Effector memory CD4-positive, alpha-beta T cell (primary cell): ENCODE results near the gene TENM4.

Experiments
- DNase-seq, 3 donors: peaks; one replicate each; pipeline ENCODE4 v3.0.0-alpha.2; 2020
- H3K27ac ChIP-seq: 2 replicates; pipeline ENCODE4 v1.7.0; 2013; ENCODE audit warnings: mild to moderate bottlenecking, low read length, moderate library complexity; ENCODE audit not compliant: insufficient read depth, poor library complexity, severe bottlenecking
- H3K27me3 ChIP-seq: replicated peaks from 2 replicates; pipeline ENCODE4 v1.7.0; 2013; ENCODE audit warnings: mild to moderate bottlenecking, low read length; ENCODE audit not compliant: insufficient read depth, control insufficient read depth, poor library complexity, severe bottlenecking
- H3K36me3 ChIP-seq: 2 replicates; pipeline ENCODE4 v1.7.0; 2013; ENCODE audit warnings: mild to moderate bottlenecking, low read length, moderate library complexity; ENCODE audit not compliant: control insufficient read depth, insufficient read depth
- H3K4me1 ChIP-seq: 2 replicates; pipeline ENCODE4 v1.7.0; 2013; ENCODE audit warnings: low read length, mild to moderate bottlenecking; ENCODE audit not compliant: control insufficient read depth, insufficient read depth, poor library complexity, severe bottlenecking
- H3K4me3 ChIP-seq: 2 replicates; pipeline ENCODE4 v1.7.0; 2013; ENCODE audit warnings: low read length, low read depth, mild to moderate bottlenecking; ENCODE audit not compliant: insufficient read depth, poor library complexity, severe bottlenecking
- H3K9me3 ChIP-seq: 2 replicates; pipeline ENCODE4 v1.7.0; 2013; ENCODE audit warnings: mild to moderate bottlenecking, low read length, moderate library complexity; ENCODE audit not compliant: control insufficient read depth

Gene TENM4

DNA sequence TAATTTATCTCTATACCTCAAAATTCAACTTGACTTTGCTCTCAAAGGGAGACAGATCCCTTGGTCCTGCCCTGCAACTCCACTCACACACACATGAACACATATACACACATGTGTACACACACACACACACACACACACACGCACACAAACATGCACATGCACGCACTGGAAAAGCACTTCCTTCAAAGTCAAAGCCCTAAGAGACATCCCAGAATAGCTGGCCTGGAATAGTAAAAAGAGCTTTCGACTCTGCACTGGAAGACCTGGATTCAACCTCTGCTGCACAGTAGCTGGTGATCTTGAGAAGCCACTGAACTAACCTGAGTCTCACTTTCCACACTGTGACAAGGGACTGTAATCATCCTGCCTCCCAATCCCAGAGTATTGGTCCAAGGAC is 26.8 kb downstream of the TENM4 start:
- Histone ChIP-seq H3K36me3 (no peaks in the 10 kb centered on the region), H3K27me3 (no peaks in the 10 kb centered on the region), H3K4me3 (no peak overlapping the region), H3K27ac (no peak overlapping the region), H3K9me3 (no peaks in the 10 kb centered on the region), H3K4me1 (no peaks in the 10 kb centered on the region)
- DNase-seq, result no peak

DNA sequence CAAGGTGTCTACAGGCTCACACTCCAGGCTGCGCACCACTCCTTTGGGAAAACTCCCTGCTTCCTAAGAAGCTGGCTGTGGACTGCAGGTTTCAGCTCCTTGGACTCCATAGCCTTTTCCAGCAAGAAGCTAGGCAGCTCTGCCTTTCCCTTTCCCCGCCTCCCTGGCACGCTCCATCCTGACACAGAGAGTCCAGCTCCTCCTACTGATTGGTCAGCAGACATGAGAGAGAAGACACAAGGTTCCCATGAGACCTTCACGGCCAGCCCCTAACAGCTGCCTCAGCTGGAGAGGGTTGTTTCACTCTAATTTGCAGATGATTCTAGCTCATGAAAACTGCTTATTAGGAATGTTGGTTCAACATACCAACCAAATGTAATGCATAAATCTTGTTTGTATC is 27.6 kb downstream of the TENM4 start:
- H3K27ac ChIP-seq, result no peak overlapping the region
- no peak for DNase-seq
- H3K36me3 ChIP-seq, result no peaks in the 10 kb centered on the region
- no peaks in the 10 kb centered on the region for H3K4me1 ChIP-seq
- H3K4me3 ChIP-seq, result no peak overlapping the region
- no peaks in the 10 kb centered on the region for H3K9me3 ChIP-seq
- no peaks in the 10 kb centered on the region for H3K27me3 ChIP-seq

DNA sequence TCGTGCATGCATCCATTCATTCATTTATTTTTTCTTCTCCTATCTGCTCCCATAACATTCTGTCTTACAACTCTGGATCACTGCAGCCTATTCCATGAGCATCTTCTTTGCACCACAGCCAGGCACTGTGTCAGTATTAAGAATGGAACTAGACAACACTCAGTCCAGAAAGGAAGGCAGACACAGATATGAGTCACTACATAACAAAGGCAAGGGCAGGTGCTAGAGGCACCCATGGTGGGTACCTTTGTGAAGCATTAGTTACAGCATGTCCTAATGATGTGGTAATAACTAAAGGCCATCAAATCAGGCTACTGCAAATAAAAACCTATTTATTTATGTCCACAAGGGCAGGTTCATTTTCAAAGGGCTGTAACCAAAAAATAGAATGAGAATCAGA is 28.1 kb downstream of the TENM4 start:
- Histone ChIP-seq H3K27me3 (no peaks in the 10 kb centered on the region), H3K27ac (no peak overlapping the region), H3K4me3 (no peak overlapping the region), H3K9me3 (no peaks in the 10 kb centered on the region), H3K4me1 (no peaks in the 10 kb centered on the region), H3K36me3 (no peaks in the 10 kb centered on the region)
- DNase-seq, result no peak

DNA sequence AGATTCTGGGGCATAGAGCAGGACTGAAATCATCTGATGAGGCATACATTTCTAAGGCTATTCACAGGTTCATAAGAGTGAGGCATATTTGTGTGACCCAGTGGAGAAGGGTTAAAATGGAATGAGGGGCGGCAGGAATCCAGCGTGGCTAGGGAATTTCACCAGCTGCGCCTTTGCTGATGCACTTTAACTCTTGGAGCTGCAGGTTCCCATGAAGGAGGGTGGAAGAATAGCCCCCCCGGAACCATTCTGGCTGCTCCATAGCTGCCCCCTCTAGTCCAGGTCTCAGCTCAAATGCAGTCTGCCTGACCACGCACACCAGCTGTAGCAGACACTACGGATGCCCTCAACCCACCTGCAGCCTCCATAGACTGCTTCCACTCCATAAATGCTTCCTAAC is 31.5 kb downstream of the TENM4 start:
- H3K27ac ChIP-seq, result no peak overlapping the region
- no peaks in the 10 kb centered on the region for H3K9me3 ChIP-seq
- no peaks in the 10 kb centered on the region for H3K4me1 ChIP-seq
- no peaks in the 10 kb centered on the region for H3K27me3 ChIP-seq
- DNase-seq, result no peak
- H3K4me3 ChIP-seq, result no peak overlapping the region
- H3K36me3 ChIP-seq, result no peaks in the 10 kb centered on the region

GRCh38 chr11:79406376-79406775 is 34.5 kb downstream of the TENM4 start:
- H3K27me3 ChIP-seq, result no peaks in the 10 kb centered on the region
- H3K9me3 ChIP-seq, result no peaks in the 10 kb centered on the region
- H3K4me1 ChIP-seq, result no peaks in the 10 kb centered on the region
- no peak overlapping the region for H3K27ac ChIP-seq
- DNase-seq, result no peak
- no peak overlapping the region for H3K4me3 ChIP-seq
- H3K36me3 ChIP-seq, result no peaks in the 10 kb centered on the region

- no peaks in the 10 kb centered on the region for H3K4me1 ChIP-seq
- H3K9me3 ChIP-seq, result no peaks in the 10 kb centered on the region
- H3K27me3 ChIP-seq, result no peaks in the 10 kb centered on the region
- H3K4me3 ChIP-seq, result no peak overlapping the region
- H3K27ac ChIP-seq, result no peak overlapping the region
- no peak for DNase-seq
- H3K36me3 ChIP-seq, result no peaks in the 10 kb centered on the region
Observed at GRCh38 chr11:79404806-79405205, 36.0 kb downstream of the TENM4 start.

GRCh38 chr11:79404325-79404724 is 36.5 kb downstream of the TENM4 start:
- Histone ChIP-seq H3K36me3 (no peaks in the 10 kb centered on the region), H3K4me3 (no peak overlapping the region), H3K9me3 (no peaks in the 10 kb centered on the region), H3K27me3 (no peaks in the 10 kb centered on the region), H3K27ac (no peak overlapping the region), H3K4me1 (no peaks in the 10 kb centered on the region)
- no peak for DNase-seq

GRCh38 chr11:79403839-79404238 is 37.0 kb downstream of the TENM4 start:
- Histone ChIP-seq H3K27ac (no peak overlapping the region), H3K36me3 (no peaks in the 10 kb centered on the region), H3K27me3 (no peaks in the 10 kb centered on the region), H3K4me3 (no peak overlapping the region), H3K9me3 (no peaks in the 10 kb centered on the region), H3K4me1 (no peaks in the 10 kb centered on the region)
- DNase-seq, result no peak

GRCh38 chr11:79402912-79403311 is 37.9 kb downstream of the TENM4 start:
- Histone ChIP-seq H3K4me3 (no peak overlapping the region), H3K9me3 (no peaks in the 10 kb centered on the region), H3K4me1 (no peaks in the 10 kb centered on the region), H3K36me3 (no peaks in the 10 kb centered on the region), H3K27me3 (no peaks in the 10 kb centered on the region), H3K27ac (no peak overlapping the region)
- DNase-seq, result no peak

- Histone ChIP-seq H3K36me3 (no peaks in the 10 kb centered on the region), H3K27me3 (no peaks in the 10 kb centered on the region), H3K9me3 (no peaks in the 10 kb centered on the region), H3K27ac (no peak overlapping the region), H3K4me1 (no peaks in the 10 kb centered on the region), H3K4me3 (no peak overlapping the region)
- no peak for DNase-seq
Observed at GRCh38 chr11:79400717-79401330, 40.0 kb downstream of the TENM4 start.
